NCI-H2227 (cell line): Measurements from ENCODE around the gene ELOVL6.
"Not testable (repeated sequence)": the region's sequence is repeated elsewhere in the genome, so short reads cannot be mapped to it uniquely, and the experiment has no call there.

Source experiments
- DNase-seq: peaks from one replicate; lab custom pipeline; 2025; ENCODE audit not compliant: unreplicated experiment; lab: John Stamatoyannopoulos, UW

Gene ELOVL6

DNA sequence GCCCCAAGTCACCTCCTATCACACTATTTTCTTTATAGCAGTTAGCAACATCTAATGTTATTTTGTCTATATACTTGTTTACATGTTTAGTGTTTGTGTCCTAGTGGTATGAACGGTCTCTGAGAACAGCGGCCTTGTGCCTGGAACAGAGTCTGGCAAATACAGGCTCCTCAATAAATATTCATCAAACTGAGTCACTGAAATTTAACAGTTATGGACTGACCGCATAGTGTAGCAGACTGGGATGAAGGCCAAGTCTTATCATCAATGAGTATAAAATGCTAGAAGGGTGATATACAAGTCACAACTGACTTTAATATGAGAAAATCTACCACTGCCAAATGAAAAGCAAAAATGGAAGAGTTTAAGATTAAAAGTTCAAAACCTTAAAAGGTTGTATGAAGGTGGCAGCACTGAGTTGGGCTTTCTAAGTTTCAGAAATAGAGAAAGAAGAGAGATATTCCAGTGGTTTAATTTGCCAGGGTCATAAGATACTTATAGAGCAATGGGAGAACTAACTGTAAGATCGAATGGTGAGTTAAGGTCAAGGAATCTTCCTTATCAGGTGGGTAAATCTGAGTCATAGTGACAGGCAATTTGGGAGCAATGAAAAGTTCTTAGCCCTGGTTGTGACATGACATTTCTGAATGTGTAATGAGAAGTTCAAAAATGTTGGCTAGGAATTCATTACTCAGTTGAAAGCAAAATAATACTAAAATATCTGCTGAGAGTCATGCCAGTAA lies 34.9 kb downstream of the ELOVL6 start:
- DNase-seq = no peak

DNA sequence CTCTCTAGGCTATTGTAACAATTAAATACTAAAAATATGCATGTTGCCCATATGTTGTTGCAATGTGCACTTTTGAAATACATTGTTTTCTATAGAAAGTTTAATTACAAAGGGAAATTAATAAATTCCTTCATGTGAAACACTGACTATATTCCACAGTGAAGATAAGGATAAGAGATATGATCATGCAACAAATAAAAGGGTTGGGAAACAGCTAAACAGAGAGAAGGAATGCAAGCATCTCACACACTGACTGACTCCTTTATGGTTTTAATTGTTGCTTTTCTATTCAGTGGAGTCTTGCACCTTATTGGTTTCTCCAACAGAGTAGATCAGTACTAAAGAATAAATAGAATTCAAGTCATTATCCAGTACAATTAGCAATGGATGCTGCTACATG lies 37.8 kb downstream of the ELOVL6 start:
- DNase-seq = no peak

GRCh38 chr4:110159541-110159940 lies 38.9 kb downstream of the ELOVL6 start:
- DNase-seq = no peak

DNA sequence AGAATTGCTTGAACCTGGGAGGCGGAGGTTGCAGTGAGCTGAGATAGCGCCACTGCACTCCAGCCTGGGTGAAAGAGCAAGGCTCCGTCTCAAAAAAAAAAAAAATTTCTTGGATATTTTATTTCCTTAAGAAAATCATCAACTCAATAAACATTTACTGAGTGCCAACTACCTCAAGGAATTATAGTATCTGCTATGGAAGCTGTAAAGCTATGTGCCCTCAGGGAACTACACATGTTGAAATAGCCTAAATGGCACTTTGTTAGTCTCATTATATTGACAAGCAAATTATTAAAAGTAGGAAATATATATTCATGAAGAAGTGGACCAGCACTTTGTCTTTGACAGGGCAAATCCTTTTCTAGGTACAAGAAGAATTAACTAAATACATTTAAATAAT lies 40.8 kb downstream of the ELOVL6 start:
- no peak for DNase-seq

DNA sequence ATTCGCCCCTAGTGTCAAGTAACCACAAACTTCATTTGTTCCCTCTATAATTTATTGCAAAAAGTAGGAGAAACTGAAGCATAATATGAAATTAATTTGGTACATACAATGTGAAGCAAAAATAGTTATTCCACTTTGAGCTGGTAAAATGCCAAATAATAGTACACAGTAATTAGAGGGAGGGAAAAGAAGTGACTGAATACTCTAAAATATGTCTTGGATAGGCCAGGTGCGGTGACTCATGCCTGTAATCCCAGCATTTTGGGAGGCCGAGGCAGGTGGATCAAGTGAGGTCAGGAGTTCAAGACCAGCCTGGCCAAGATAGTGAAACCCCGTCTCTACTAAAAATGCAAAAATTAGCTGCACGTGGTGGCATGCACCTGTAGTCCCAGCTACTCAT lies 41.2 kb downstream of the ELOVL6 start:
- DNase-seq = not testable (repeated sequence)

GRCh38 chr4:110156442-110156841 lies 42.0 kb downstream of the ELOVL6 start:
- DNase-seq = no peak

GRCh38 chr4:110155654-110156053 lies 42.8 kb downstream of the ELOVL6 start:
- peak; percentile 29 for DNase-seq

DNA sequence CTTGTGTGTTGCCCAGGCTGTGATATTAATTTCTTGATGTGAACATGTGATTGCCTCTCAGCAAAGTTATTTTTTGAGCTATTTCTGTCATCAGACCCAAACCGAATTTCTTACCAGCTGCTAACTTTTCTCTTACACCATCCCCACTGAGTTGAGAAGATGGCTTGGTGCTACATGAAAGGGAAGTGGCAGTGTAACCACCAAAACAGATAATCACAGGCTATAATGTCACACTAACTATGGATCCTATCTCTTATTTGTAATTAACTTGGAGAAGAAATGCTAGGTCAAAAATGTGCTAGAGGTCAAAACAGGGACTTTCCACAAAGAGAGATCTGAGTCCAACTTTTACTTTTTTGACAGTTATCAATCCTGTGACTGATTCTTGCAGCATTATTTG lies 43.8 kb downstream of the ELOVL6 start:
- no peak for DNase-seq

- no peak for DNase-seq
Measured at GRCh38 chr4:110152386-110152785, 46.0 kb downstream of the ELOVL6 start.

DNA sequence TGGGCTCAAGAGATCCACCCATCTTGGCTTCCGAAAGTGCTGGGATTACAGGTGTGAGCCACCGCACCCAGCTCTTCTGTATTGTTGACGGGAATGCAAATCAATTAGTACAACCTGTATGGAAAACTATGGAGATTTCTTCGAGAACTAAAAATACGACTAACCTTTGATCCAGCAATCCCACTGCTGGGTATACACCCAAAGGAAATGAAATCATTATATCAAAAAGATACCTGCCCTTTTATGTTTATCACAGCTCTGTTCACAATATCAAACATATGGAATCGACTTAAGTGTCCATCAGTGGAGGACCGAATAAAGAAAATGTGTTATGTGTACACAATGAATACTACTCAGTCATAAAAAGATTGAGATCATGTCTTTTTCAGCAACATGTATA lies 49.3 kb downstream of the ELOVL6 start:
- DNase-seq = no peak

- no peak for DNase-seq
Measured at GRCh38 chr4:110142461-110142860, 56.0 kb downstream of the ELOVL6 start.

- no peak for DNase-seq
Measured at GRCh38 chr4:110139815-110140214, 58.6 kb downstream of the ELOVL6 start.

DNA sequence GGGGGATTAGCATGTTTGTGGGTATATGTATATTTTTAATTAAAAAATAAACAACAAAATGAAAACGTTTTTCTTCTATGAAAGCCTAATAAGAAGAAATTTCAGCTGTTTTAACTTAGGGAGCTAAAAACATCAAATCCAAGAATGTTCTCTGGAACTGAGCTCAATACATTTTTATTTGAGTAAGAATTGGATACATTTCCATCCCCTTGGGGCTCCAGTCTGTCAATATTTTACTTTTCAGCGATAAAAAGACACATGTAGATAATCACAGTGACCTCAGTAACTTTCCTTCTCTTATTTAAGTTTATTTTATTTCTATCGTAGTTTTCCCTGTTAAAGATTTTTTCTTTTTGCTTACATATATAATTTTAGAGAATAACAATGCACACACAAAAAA lies 59.3 kb downstream of the ELOVL6 start:
- no peak for DNase-seq

DNA sequence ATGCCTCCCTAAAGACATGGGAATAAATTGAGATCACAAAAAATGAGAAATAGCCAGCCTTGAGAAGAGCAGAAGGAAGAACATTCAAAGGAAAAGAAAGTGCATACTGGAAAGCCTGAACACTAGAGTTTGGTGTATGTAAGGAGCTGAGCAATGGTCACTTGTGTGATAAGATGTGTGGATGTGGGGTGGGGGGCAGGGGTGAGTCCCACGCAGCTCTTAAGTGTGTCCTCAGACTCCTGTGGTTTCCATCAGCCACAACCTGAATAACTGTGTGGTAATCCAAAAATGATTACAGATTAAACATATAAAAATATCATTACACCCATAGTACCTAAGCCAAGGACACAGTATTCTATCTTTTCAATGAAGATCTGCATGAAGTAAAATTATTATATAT lies 59.9 kb downstream of the ELOVL6 start:
- no peak for DNase-seq

DNA sequence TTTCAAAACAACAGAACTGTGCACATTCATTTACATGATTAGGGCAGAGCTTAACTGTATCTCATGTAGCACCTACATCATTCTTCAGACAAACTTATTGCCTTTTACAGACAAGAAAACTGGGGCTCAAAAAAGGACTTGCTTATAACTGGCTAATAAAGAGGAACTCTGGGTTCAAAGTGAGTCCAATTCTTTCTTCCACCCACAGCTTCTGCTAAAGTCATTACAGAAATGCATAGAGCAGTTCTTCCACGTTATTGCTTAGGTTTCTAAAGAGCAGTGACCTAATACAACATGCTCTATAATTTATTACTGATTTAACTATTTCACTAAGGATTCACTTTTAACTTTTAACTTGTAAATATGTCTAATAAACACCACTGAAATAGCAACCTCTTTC lies 60.6 kb downstream of the ELOVL6 start:
- DNase-seq = no peak

DNA sequence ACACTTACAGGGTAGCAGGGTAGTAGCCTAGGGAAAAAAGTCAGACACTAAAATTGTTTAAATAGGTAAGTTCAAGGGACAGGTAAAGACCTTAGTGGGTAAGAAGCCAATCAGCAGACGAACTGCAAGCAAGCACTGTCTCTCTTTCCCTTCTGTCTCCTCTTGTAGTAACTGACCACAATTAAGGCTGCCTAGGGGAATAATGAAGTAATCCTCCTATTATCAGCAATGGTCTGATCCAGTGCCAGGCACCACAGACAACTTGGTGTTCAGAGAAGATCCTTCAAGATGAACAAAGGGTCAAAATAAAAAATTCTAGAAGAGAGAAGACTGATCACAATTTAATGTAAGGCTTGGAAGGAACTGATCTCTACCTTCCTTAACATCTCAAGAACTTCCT lies 62.9 kb downstream of the ELOVL6 start:
- no peak for DNase-seq

DNA sequence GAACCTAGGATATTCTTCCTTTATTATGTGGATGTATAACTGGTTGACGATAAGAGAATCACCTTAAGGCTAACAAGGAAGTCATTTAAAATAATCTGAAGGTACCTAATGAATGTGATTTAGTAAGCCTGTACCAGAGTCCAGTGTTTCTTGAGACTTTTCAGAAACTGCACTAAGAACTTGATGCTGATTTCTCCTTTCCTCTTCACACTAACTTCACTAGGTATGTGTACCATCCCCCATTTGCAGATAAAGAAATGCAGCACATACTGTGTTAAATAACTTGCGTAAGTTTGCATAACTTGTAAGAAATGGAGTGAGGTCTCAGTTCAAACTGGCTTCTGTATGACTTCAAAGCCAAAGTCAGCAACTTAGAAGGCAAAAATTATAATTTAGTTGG lies 63.3 kb downstream of the ELOVL6 start:
- no peak for DNase-seq

- DNase-seq = no peak
Measured at GRCh38 chr4:110134269-110134869, 64.0 kb downstream of the ELOVL6 start.

- no peak for DNase-seq
Measured at GRCh38 chr4:110132816-110133719, 65.3 kb downstream of the ELOVL6 start.

DNA sequence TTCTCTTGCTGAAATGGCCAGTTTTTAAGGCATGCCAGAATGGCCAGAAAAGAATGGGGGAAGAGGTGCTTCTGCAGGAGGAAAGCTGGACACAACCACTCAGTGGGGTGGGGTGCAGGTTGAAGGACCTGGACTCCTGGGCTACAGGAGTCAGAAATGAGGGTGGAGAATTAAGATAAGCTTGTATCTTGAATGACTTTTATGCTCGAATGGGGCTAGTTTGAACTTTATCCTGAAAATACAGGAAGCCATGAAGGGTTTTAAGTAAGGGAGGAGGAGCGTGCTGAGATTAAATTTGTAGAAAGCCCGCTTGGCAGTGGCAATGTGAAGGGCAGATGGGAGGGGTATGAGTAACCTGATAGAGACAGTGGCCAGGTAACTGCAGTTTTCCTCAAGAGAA lies 66.5 kb downstream of the ELOVL6 start:
- DNase-seq = no peak

DNA sequence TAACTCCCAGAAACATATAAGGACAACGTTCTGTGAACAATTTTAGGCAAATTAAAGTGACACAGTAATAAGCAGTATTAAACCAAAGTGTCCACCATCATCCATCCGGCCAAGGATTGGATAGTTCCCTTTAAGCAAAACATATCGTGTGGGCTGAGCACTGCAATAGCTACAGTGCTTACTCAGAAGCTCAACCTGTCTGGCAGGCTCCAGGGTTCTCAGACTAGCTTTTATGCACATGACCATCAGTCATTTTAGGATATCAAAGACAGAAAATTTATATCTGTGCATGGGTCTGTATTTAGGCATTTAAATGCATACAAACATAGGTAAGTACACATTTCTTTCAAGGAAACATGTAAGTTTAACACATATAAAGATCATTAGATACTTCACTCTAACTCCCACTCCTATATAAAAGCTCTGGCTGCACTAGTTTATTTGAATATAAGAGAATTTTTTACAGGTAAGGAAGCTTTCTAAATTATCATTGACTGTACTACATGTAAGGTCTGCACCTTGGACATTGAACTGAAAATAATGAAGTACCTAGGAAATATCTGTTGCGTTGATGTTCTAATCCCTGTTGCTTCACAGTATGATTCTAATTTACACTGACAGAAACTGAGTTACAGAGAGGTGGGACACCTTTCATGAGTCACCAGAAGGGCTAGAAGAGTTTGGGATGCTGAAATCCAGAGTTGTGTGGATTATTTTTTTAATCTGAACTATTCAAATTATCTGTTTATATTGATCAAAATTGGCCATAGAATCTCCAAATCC lies 67.6 kb downstream of the ELOVL6 start:
- DNase-seq = no peak
